Transverse colon (tissue), 4 donors: Measurements from ENCODE around the gene C4BPB.
"Not testable (repeated sequence)": the region's sequence is repeated elsewhere in the genome, so short reads cannot be mapped to it uniquely, and the experiment has no call there.

Source experiments
- POLR2A ChIP-seq: fragments of 450-650 bp; IDR thresholded peaks from one replicate; pipeline ENCODE4 v1.6.1; 2016; ENCODE audit warnings: antibody characterized with exemption, mild to moderate bottlenecking, moderate library complexity
- POLR2AphosphoS5 ChIP-seq, 3 donors: sonication (generic); formaldehyde crosslinking; IDR thresholded peaks; one replicate each; pipeline ENCODE4 v1.6.1; 2016; ENCODE audit warnings: antibody characterized with exemption in 3 of 3
- TF ChIP-seq, protein P1 (sequence below), 5 experiments: fragments of 200-600 bp in 3 of 5; fragments of 450-650 bp in 2 of 5; sonication (generic) in 3 of 5; IDR thresholded peaks; 1 replicate in 2 of 5; 2 replicates in 3 of 5; pipeline ENCODE4 v1.5.1; 2016 to 2017; ENCODE audit warnings: antibody characterized with exemption in 5 of 5, inconsistent platforms in 3 of 5, mild to moderate bottlenecking in 2 of 5, moderate library complexity in 1 of 5

DNA sequence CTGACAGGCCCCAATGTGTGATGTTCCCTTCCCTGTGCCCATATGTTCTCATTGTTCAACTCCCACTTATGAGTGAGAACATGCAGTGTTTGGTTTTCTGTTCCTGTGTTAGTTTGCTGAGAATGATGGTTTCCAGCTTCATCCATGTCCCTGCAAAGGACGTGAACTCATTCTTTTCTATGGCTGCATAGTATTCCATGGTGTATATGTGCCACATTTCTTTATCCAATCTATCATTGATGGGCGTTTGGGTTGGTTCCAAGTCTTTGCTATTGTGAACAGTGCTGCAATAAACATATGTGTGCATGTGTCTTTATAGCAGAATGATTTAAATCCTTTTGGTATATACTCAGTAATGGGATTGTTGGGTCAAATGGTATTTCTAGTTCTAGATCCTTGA, 47.3 kb upstream of the C4BPB start:
- TF ChIP-seq, protein P1, sequence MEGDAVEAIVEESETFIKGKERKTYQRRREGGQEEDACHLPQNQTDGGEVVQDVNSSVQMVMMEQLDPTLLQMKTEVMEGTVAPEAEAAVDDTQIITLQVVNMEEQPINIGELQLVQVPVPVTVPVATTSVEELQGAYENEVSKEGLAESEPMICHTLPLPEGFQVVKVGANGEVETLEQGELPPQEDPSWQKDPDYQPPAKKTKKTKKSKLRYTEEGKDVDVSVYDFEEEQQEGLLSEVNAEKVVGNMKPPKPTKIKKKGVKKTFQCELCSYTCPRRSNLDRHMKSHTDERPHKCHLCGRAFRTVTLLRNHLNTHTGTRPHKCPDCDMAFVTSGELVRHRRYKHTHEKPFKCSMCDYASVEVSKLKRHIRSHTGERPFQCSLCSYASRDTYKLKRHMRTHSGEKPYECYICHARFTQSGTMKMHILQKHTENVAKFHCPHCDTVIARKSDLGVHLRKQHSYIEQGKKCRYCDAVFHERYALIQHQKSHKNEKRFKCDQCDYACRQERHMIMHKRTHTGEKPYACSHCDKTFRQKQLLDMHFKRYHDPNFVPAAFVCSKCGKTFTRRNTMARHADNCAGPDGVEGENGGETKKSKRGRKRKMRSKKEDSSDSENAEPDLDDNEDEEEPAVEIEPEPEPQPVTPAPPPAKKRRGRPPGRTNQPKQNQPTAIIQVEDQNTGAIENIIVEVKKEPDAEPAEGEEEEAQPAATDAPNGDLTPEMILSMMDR (IDR thresholded peaks at IDR 0.05), result not testable (repeated sequence)
- TF ChIP-seq POLR2AphosphoS5 (IDR thresholded peaks at IDR 0.05); POLR2A: not testable (repeated sequence)
